Glomerular visceral epithelial cell (primary cell): Measurements from ENCODE around the gene NFIA.

Source experiments
- DNase-seq: peaks from one replicate; pipeline ENCODE4 v3.0.0-alpha.2; 2016; ENCODE audit errors: extremely low spot score

The NFIA gene

DNA sequence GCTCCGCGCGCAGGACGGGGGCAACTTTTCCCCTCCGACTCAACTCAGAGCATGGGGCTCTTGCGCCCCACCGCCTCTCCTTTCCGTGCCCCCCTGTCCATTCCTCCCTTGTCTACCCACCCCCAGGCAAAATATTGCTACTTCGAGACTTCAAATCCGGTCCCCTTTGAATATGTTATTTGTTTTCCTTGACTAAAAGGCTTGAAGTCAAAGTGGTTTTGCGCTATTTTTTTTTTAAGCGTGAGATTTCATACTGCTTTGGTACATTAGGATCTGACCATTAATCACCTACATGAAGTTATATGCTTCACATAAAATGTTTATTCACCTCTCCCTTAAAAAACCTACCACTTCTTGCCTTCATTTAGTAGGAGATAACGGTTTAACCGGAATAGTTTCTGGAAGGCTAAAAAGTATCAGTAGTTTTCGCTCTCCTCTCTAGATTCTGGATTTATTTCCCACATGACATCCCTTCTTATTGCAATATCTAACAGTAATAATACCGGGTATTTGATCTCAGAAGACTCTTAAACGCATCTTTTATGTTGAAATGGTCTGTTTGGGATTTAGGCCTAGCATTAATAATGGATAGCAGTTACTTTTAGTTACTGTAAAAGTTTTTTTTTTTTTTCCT is 1.6 kb downstream of the NFIA start:
- DNase-seq, result no peak

GRCh38 chr1:61084491-61085031 is 2.2 kb downstream of the NFIA start:
- DNase-seq, result no peak

DNA sequence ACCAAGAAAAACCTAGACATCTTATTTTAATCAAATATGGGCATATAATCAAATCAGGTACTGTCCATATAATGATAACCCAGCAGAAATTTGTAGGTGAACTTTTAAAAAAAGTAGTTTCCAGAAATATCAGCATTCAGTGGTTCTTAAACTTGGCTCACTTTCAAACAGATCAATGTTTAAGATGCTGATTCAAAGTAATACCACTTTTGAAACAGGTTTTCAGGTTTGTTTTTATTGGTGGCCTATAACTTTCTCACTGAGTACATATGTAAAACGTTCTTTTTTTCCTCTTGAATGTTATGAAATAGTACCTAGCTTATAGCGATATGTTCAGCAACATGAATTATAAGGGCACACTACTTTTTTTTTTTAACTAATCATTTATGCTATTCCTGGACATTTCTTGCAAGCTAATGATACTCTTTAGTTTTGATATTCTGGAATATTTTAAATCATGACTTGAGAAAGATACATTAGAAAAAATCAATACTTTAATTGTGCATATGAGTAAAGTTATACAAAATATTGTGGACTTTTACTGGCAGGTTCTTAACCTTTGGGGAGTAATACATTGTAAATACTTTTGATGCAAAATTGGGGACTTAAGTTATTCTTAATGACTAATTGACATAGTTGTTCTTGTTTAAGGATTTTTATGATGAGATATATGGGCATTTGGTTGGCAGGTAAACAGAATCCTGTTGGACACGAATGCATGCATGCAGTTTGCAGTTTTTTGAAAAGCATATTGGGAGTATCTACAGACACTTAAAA is 3.0 kb downstream of the NFIA start:
- DNase-seq, result no peak

DNA sequence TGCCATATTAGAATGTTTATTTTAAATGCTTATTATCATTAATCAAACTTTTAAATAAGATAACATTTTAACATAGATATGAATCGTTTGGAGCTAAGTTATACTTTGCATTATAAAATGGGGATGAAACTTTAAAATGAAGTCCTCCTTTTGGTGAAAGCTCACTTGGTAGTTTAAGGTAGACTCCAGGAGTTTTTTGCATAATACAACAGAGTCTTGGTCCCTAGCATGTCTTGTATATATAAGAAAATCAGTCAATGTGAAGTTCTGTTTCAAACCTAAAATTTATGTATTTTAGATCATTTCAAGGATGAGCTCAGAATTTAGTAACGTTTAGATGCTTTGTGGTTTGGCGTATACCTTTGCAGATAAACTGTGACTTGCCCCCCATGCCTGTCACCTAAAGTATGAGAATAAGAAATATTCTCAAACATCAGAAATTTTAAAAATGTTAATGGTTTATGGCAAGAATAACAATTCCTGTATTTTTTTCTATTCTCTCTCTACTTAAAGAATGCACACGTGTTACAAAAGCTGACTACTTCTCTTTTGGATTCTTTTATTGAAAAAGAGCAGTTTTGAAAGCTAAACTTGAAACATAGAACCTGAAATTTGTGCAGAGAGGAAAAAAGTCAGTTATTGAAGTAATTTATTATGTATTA is 3.8 kb downstream of the NFIA start:
- no peak for DNase-seq

- no peak for DNase-seq
Measured at GRCh38 chr1:61087571-61087970, 5.2 kb downstream of the NFIA start.

DNA sequence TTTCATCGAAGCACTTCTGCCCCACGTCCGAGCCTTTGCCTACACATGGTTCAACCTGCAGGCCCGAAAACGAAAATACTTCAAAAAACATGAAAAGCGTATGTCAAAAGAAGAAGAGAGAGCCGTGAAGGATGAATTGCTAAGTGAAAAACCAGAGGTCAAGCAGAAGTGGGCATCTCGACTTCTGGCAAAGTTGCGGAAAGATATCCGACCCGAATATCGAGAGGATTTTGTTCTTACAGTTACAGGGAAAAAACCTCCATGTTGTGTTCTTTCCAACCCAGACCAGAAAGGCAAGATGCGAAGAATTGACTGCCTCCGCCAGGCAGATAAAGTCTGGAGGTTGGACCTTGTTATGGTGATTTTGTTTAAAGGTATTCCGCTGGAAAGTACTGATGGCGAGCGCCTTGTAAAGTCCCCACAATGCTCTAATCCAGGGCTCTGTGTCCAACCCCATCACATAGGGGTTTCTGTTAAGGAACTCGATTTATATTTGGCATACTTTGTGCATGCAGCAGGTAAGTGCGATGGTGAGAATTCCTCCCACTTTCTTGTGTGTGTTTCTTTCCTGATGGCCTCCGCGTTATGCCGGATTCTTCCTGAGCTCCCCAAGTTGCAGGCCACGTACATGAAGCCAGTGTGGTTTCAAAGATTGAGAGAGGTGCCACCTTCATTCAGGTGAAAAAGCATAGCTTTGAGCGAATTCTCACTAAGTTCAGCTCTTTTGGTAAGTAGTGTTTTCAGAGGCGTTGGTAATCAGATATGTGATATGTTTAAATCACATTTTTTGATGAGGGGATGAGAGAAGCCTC is 6.0 kb downstream of the NFIA start:
- DNase-seq, result no peak

DNA sequence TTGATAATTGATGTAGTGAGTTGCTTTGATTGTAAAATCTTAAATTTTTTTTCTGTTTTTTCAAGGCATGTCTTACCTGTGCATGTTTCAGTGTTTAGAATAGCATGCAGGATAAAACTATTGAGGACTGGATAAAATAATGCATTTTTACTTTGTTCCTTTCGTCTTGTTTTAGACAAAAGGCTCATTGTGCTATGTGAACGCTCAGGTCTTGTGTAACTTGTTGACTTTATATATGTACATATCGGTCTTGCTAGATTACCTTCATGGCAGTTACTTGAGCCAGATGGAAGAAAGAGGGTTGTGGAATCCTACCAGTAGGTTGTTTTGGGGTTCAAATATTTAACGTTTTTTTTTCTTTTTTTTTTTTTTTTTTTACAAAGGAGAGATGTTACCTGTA is 7.0 kb downstream of the NFIA start:
- DNase-seq, result no peak

GRCh38 chr1:61089741-61090140 is 7.4 kb downstream of the NFIA start:
- DNase-seq, result no peak

- no peak for DNase-seq
Measured at GRCh38 chr1:61090546-61091202, 8.3 kb downstream of the NFIA start.

DNA sequence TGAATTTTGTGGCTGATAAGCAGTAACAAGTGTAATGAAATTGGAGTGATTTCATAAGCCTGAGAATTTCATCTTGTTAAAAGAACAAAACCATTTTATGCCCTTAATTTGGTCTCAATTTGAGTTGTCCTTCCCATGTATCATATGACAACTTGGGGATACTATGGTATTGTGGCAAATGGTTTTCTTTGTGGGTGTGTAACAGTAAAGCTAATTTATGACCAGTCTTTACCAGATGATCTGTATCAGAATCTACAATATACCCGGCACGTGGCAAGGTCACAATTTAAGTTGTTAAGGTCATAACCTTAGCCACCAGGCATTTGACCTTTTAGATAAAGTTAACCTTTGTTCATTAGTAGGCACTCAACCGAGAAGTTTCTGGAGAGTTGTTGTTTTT is 9.1 kb downstream of the NFIA start:
- DNase-seq, result no peak

GRCh38 chr1:61092642-61093041 is 10.3 kb downstream of the NFIA start:
- no peak for DNase-seq

DNA sequence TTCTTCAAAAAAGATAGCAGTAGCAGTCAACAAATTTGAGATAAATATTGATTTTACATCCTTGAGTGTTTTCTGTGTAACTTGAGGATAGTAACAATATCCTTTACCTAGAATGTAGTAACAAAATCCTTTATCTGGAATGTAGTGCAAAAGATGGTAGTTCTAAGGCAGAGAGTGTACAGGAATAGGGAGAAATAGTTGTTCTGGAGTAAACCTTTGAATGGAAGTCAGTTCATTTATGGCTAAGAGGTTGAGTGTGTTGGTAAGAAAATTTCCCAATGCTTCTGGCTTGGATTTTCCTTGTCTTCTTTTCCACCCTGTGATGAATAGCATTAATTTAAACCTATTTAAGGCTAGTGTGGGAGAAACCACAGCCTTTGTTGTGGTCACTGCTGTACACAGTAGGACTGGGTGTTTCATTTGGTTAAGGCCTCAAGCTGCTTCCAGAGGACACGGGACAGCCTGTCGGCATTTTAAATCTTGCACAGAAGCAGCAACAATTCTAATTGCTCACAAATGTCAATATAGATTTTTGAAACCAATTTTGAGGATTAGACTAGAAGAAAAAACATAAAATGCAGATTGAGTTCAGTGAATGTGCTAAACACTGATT is 11.3 kb downstream of the NFIA start:
- DNase-seq, result no peak

GRCh38 chr1:61094677-61095469 is 12.5 kb downstream of the NFIA start:
- no peak for DNase-seq

DNA sequence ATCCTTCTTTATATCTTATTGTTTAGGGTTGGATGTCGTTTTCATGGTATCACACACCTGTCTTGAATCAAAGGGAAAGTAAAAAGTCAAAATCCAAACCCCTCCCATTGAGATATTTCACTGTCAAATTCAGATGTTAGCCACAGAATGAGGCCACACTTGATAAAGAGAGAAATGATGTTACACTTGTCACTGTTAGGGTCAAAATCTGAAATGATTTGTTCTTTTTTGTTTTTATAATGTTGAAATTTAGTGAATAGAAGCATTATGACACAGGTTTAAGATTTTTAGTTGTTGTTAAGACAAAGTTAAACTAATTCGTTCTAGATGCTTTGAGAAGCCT is 13.1 kb downstream of the NFIA start:
- DNase-seq, result no peak

DNA sequence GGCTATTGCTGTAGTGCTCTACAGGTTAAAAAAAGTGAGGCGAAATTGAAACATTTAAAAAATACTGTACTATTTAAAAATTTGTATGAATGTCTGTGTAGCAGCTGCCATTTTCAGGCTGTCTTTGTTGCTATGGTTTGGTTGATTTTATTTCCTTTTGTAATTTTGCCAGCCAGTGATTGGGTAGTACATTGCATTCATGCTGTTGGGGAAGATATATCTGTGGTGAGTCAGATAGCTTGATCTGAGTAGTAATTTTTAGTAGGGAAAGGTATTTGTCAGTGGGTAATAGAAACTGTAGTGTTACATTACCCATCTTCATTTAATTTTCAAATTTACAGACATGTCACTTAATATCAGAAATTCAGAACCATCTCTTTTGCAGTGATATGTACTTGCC is 15.0 kb downstream of the NFIA start:
- no peak for DNase-seq

GRCh38 chr1:61097722-61098121 is 15.4 kb downstream of the NFIA start:
- no peak for DNase-seq

- no peak for DNase-seq
Measured at GRCh38 chr1:61098333-61098732, 16.0 kb downstream of the NFIA start.

DNA sequence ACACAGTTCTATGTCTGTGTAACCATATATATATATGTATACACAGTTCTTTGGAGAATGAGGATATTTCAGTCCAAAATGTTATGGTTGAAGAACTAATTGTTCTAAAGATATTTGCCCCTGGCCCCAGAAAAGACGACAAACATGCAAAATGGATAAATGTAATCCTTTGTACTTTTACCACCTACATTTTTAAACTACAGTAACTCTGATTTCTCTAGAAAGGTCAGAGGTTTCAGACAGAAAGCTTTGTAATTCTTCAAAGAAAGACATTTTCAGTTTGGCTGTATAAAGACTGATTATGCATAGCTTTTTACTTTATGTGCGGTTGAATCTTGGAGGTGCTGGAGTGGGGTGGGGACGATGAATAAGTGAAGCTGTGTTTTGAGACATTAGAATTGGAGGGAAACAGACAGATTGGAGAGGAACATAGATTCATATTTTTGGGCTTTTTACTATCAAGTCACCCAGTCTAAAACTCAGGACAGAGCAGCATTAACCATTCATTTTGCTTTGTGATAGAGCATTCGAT is 16.6 kb downstream of the NFIA start:
- DNase-seq, result no peak

- no peak for DNase-seq
Measured at GRCh38 chr1:61100578-61100977, 18.2 kb downstream of the NFIA start.

- DNase-seq, result no peak
Measured at GRCh38 chr1:61101536-61101935, 19.2 kb downstream of the NFIA start.
